NCI-H187 treated with DMSO at 0.1 percent for 48 hours (cell line): ENCODE results near the gene CLSTN2.

Source experiments
- DNase-seq: peaks from one replicate; lab custom pipeline; 2025; lab: John Stamatoyannopoulos, UW

CLSTN2 gene

DNA sequence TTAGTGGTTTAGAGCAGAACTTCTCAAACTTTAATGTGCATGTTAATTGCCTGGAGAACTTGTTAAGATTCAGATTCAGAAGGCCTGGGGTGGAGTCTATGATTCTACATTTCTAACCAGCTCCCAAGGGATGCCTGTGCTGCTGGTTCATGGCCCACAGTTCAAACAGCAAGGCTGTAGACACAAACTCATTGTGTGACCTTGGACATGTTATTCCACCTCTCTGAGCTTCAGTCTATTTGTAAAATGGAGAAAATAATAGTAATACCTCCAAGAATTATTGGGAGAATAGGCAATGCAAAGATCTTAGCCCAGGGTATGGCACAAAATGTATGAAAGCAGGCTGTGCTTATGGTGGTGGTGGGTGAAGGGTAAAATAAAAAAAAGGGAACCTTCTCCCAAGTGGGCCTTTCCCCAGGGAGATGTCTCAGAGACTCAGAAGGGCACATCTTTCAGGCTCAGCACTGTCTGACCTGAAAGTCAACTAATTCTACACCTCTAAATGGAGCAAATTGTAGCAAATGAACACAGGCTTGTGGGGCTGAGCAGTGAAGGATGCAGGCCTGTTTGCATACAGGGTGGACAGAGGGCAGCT lies 566.9 kb downstream of the CLSTN2 start:
- no peak for DNase-seq

- peak; percentile 13 for DNase-seq
Observed at GRCh38 chr3:140505213-140505612, 570.2 kb downstream of the CLSTN2 start.

GRCh38 chr3:140505876-140506275 lies 570.9 kb downstream of the CLSTN2 start:
- DNase-seq: no peak

DNA sequence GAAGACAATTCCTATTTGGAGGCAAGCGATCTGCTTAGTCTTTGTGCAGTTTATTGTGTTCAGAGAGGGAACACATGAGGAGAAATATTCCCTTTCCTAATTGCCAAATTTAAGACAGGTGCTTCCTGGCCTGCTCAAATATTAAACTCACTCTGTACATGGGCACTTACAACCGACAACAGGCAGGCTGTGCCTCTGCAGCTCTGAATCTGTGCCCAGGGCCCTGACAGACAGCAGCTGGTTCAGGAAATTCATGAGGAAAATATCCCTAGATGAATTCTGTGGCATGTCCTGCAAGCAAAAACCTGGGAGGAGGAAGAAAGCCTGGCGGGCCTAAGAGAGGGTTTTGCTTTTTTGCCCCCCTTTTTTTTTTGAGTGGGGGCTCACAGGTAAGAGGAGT lies 573.6 kb downstream of the CLSTN2 start:
- no peak for DNase-seq

GRCh38 chr3:140509534-140509933 lies 574.5 kb downstream of the CLSTN2 start:
- DNase-seq: no peak

DNA sequence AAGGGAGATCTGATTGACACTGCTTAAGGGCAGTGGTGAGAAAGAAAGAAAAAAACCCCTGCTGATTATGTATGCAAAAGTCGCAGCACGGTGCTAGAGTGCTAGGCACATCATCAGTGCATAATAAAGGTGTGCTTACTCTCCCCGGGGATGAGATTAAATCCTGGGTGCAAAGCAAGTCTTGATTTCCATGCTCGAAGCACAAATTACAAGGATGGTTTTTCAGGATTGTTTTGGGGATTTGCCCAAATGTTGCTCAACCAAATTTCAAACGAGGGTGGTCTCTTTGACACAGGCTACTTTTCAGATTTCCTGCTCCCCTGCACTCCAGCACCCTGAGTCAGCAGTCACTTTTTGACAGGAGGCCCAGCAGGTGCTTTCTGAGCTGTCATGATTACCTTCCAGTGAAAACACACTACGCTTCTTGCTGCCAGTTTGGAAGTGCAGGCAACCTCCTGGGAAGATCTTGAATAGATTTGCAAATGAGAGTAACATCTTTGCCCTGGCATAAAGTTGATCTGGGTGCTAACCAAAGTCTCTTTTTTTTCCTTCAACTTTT lies 575.4 kb downstream of the CLSTN2 start:
- no peak for DNase-seq

DNA sequence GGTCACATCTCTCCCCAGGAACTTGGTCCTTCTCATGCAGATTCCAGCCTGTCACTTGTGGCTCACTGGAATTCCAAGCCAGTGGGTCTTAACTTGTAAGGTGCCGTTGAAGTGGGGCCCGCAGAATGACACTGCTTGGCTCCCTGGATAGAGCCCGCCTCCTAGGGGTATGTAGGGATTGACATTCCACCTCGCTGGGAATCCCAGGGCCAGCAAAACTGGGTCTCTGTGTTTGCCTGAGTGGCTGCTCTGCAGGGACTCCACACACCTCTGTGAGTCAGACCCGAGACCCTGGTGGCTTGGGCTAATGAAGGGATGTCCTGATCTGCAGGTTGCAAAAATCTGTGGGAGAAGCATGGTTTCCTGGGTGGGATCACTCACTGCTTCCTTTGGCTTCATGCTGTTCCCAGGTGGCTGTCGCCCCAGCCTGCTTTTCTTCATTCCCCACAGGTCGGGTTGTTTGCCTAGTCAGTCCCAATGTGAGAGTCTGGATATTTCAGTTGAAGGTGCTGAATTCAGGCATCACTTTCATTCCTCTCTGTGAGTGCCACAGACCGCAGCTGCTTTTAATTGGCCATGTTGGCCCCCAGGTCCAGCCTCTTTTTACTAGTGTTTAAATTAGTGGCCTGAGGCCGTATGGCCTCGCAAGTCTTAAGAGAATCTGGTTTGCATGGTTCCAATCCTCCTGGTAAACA lies 586.9 kb downstream of the CLSTN2 start:
- no peak for DNase-seq

- DNase-seq: no peak
Observed at GRCh38 chr3:140522653-140523380, 587.8 kb downstream of the CLSTN2 start.

GRCh38 chr3:140523600-140523999 lies 588.6 kb downstream of the CLSTN2 start:
- DNase-seq: no peak

DNA sequence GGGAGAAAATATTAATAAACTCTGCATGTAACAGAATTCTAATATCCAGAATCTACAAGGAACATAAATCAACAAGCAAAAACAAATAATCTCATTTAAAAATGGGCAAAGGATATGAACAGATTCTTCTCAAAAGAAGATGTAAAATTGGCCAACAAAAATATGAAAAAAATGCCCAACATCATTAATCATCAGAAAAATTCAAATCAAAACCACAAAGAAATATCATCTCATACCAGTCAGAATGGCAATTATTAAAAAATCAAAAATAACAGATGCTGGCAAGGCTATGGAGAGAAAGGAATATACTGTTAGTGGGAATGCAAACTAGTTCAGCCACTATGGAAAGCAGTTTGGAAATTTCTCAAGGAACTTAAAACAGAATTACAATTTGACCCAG lies 592.2 kb downstream of the CLSTN2 start:
- DNase-seq: no peak

DNA sequence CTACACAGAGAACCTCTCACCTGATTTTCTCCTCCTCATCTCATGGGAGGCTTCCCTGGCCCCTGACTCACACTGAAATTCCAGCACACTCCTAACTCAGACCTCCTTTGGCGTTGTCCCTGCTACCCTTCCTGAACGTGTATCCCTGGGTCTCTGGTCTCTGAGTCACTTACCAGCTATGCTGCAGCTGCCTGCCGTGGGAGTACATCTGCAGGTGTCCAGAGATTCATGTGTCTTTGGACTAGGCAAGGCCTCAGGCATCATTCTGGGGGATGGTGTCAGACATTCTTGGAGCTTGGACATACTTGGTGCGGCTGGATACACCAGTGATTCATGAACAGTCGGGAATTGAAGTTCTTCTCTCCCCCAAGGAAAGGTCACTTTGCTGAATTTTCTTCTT lies 594.1 kb downstream of the CLSTN2 start:
- no peak for DNase-seq

DNA sequence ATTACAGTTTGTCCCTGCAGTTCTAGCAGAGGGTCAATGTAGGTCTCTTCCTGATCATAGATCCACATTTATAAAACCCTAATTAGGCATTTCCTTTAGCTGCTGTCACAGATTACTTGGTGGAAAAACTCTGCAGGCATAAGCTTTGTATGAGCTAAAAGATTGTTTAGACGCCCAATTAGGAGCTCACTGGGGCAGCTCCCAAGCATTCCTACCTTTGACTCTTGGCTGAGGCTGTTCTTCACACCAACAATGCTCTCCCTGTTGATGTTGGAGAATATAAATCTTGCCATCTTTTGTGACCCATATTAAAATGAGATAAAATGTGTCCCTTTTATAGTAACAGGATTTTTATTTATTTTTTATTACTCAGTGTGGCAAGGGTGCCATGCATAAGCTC lies 594.6 kb downstream of the CLSTN2 start:
- DNase-seq: no peak

GRCh38 chr3:140530131-140530530 lies 595.1 kb downstream of the CLSTN2 start:
- no peak for DNase-seq

- no peak for DNase-seq
Observed at GRCh38 chr3:140530603-140531002, 595.6 kb downstream of the CLSTN2 start.

DNA sequence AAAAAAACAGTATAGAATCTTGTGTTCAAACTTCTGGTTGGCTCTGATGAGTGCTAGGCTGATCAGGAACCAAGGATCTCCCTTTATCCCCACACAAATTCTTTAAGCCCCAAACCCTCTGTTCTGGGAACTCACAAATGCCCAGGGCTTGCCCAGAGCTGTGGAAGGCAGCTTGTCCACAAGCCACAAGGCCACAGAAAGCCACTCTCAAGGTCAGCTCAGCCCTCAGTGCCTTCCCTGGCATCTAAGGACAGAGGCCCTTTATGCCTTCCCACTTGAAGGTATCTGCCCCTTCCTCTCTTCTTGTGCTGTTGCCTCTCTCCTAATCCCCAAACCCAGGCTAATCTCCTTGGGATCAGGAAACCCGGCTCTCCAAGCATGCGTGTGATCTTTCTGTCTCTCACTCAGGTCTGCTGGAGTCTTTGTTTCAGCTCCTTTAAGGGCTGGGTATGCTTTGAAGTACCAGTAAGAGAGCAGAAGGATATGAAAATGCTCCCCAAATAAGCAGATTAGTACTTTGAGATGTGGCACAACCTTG lies 597.9 kb downstream of the CLSTN2 start:
- DNase-seq: no peak

GRCh38 chr3:140536926-140537726 lies 602.1 kb downstream of the CLSTN2 start:
- peak; percentile 54 for DNase-seq

- no peak for DNase-seq
Observed at GRCh38 chr3:140537727-140538082, 602.7 kb downstream of the CLSTN2 start.

DNA sequence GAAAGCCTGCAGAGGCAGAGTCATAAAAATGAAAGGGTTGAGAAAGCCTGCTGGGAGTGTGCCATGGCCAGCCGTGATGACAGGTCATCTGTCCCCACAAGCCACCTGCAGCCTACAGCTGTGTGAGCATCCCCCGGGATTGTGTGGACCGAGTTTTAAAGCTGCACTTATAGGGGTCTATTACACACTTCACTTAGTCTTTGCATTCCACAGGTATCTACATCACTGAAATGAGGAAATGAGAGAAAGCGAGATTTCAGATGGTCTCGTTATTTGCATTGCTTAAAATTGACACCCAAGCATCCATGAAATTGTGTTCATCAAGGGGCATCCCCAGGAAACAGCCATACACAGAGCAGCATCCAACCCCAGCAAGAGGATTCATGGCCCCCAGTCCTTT lies 605.3 kb downstream of the CLSTN2 start:
- no peak for DNase-seq

GRCh38 chr3:140541975-140542653 lies 607.1 kb downstream of the CLSTN2 start:
- no peak for DNase-seq

DNA sequence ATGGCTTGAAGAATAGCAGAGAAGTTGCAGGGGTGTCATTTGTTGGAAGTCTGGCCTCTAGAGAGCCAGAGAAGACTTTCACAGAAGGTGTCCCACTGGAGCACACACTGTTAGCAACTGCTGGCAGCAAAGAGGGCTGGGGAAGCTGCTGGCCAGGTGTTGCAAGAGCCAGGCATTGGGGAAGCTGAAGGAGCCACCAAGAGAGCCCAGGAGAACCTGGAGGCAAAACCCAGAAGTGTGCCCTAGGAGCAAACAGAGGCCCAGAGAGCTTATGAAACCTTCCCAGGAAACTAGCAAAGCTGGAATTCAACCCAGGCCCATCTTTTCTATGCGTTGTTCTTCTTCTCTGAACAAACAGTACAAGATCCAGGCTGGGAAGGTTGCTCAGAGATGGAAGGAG lies 610.2 kb downstream of the CLSTN2 start:
- no peak for DNase-seq

DNA sequence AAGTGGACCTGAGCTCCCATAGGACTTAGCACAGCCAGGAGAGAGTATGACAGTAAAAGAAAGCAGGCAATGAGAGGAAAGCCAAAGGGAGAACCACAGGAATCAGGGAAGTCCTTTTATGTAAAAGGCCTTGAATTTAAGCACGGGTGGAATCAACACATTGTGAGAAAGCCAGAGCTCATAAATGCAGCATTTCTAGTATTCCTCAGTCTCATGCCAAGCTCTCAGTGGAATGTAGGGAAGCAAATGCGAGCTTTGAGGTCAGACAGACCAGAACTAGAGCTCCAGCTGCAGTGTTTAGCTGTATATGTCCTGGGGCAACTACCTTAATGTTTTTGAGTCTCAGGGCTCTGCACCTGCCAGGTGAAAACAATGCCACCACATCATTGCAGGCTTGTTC lies 610.8 kb downstream of the CLSTN2 start:
- DNase-seq: no peak
